SIG-M5 treated with dmso at 0.1 percent for 504 hours (cell line): ENCODE results near the gene SLC17A5.
A peak's percentile ranks its signal among the peaks of the same experiment; 100 is the strongest.
"Not testable (repeated sequence)": the region's sequence is repeated elsewhere in the genome, so short reads cannot be mapped to it uniquely, and the experiment has no call there.

Experiments used
- DNase-seq: peaks from one replicate; lab custom pipeline; 2025; ENCODE audit not compliant: unreplicated experiment; lab: John Stamatoyannopoulos, UW

Gene SLC17A5

GRCh38 chr6:73623480-73623879 is 30.3 kb downstream of the SLC17A5 start:
- not testable (repeated sequence) for DNase-seq

- not testable (repeated sequence) for DNase-seq
Observed at GRCh38 chr6:73618082-73618481, 35.7 kb downstream of the SLC17A5 start.

GRCh38 chr6:73614802-73615201 is 39.0 kb downstream of the SLC17A5 start:
- DNase-seq = no peak

GRCh38 chr6:73613806-73614536 is 39.8 kb downstream of the SLC17A5 start:
- DNase-seq = no peak

- DNase-seq = no peak
Observed at GRCh38 chr6:73612611-73613010, 41.2 kb downstream of the SLC17A5 start.

GRCh38 chr6:73610444-73611275 is 43.1 kb downstream of the SLC17A5 start:
- DNase-seq = peak; percentile 41

- no peak for DNase-seq
Observed at GRCh38 chr6:73608761-73609160, 45.0 kb downstream of the SLC17A5 start.

- no peak for DNase-seq
Observed at GRCh38 chr6:73606428-73606827, 47.4 kb downstream of the SLC17A5 start.

GRCh38 chr6:73604461-73604860 is 49.3 kb downstream of the SLC17A5 start:
- no peak for DNase-seq

GRCh38 chr6:73604020-73604419 is 49.8 kb downstream of the SLC17A5 start:
- DNase-seq = no peak

GRCh38 chr6:73586416-73586974 is 67.3 kb downstream of the SLC17A5 start:
- DNase-seq = no peak

- peak; percentile 90 for DNase-seq
Observed at GRCh38 chr6:73585566-73586415, 68.0 kb downstream of the SLC17A5 start.

GRCh38 chr6:73581293-73581692 is 72.5 kb downstream of the SLC17A5 start:
- DNase-seq = no peak

- peak; percentile 82 for DNase-seq
Observed at GRCh38 chr6:73580247-73581149, 73.3 kb downstream of the SLC17A5 start.

- peak; percentile 37 for DNase-seq
Observed at GRCh38 chr6:73579851-73580246, 73.9 kb downstream of the SLC17A5 start.

- DNase-seq = no peak
Observed at GRCh38 chr6:73579389-73579788, 74.4 kb downstream of the SLC17A5 start.

- no peak for DNase-seq
Observed at GRCh38 chr6:73577676-73578075, 76.1 kb downstream of the SLC17A5 start.

- not testable (repeated sequence) for DNase-seq
Observed at GRCh38 chr6:73572531-73572930, 81.3 kb downstream of the SLC17A5 start.

GRCh38 chr6:73571218-73572181 is 82.3 kb downstream of the SLC17A5 start:
- DNase-seq = not testable (repeated sequence)
